Sigmoid colon (tissue), 4 donors: Measurements from ENCODE around the gene MORN5.

Experiments
- CTCF ChIP-seq, 4 experiments: fragments of 450-650 bp in 3 of 4; fragments of 200-600 bp in 1 of 4; IDR thresholded peaks; one replicate each; pipeline ENCODE4 v1.5.1; 2016 to 2019; ENCODE audit warnings: antibody characterized with exemption in 4 of 4, mild to moderate bottlenecking in 3 of 4, moderate library complexity in 2 of 4
- POLR2A ChIP-seq, 2 donors: fragments of 450-650 bp; IDR thresholded peaks; one replicate each; pipeline ENCODE4 v1.6.1; 2016; ENCODE audit warnings: antibody characterized with exemption in 2 of 2, mild to moderate bottlenecking in 2 of 2, moderate library complexity in 2 of 2
- POLR2AphosphoS5 ChIP-seq, 4 donors: sonication (generic); formaldehyde crosslinking; IDR thresholded peaks; one replicate each; pipeline ENCODE4 v1.6.1; 2017; ENCODE audit warnings: antibody characterized with exemption in 4 of 4

GRCh38 chr9:122228568-122229484, 69.1 kb downstream of the MORN5 start, which contains the start of gene LHX6:
- TF ChIP-seq POLR2A (IDR thresholded peaks at IDR 0.05) (no peak), POLR2AphosphoS5 (IDR thresholded peaks at IDR 0.05) (no peak), CTCF (IDR thresholded peaks at IDR 0.05) (no peak)
